Measurements from ENCODE around the gene CTSZ. TPM values are rescaled to one million over a fixed set of nuclear protein-coding genes. Genes with fewer than 3 reads are reported as not detected.

The CTSZ gene
- total and polyA plus RNA-seq, 2 of the 8 experiments (the other 6 are each of a cell fraction or from before 2014, with no cell fraction given), result 32.8 to 34.0 TPM

DNA sequence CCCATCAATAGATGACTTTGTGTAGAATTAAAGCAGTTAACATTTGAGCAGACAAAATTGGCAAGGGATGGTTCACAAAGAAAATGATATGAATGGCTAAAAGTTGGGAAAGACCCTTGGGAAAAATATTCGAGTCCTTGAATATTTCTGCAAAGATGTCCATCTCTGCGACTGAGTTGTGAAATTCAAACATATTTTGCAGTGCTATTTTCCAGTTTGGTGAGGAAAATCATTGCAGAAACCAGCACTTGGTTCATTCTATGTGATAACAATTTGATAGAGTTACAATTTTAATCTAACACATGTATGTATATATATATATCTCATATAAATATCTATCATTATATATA, 41.6 kb upstream of the CTSZ start:
- H3K4me3 ChIP-seq (ENCODE audit: extremely low read depth in 1 of 4, insufficient read depth in 2 of 4, low read depth in 3 of 4, low read length in 4 of 4), result no peak overlapping the region
- H4K8ac ChIP-seq (ENCODE audit: extremely low read depth, insufficient read depth, low read length), result no peak overlapping the region
- no peaks in the 10 kb centered on the region for H3K23me2 ChIP-seq (ENCODE audit: low read depth, low read length)
- H2BK5ac ChIP-seq (ENCODE audit: low read depth, low read length), result no peak overlapping the region
- H2BK15ac ChIP-seq (ENCODE audit: low read length), result no peak overlapping the region
- no peaks in the 10 kb centered on the region for H3K9me3 ChIP-seq (ENCODE audit: insufficient read depth in 2 of 2, low read depth in 1 of 2, low read length in 1 of 2)
- ChIA-PET POLR2A (ENCODE audit: partially characterized antibody) (no interaction called here), CTCF (ENCODE audit: partially characterized antibody) (interaction anchor here (0.6 kb wide), 1 partner anchor 378 kb away, joined by 3 read pairs; no protein-coding TSS in a partner anchor)
- no peak overlapping the region for H3K4me2 ChIP-seq (ENCODE audit: insufficient read depth in 1 of 2, low read depth in 2 of 2, low read length in 2 of 2)
- H3K14ac ChIP-seq (ENCODE audit: insufficient read length), result no peak overlapping the region
- no peak overlapping the region for H3K4ac ChIP-seq (replicated peaks; ENCODE audit: insufficient read length, low read depth, low read length)
- H4K20me1 ChIP-seq (replicated peaks in 1 of 2; ENCODE audit: control insufficient read depth in 1 of 2, insufficient read depth in 2 of 2, low read length in 2 of 2), result no peaks in the 10 kb centered on the region
- no peak overlapping the region for H2BK120ac ChIP-seq (replicated peaks; ENCODE audit: low read depth, low read length)
- no peak overlapping the region for H3K27ac ChIP-seq (ENCODE audit: low read depth, low read length)
- H3K79me2 ChIP-seq (ENCODE audit: control insufficient read depth in 1 of 2, insufficient read depth in 2 of 2, low read length in 2 of 2), result no peaks in the 10 kb centered on the region
- H2BK12ac ChIP-seq (ENCODE audit: low read depth, low read length), result no peak overlapping the region
- no peaks in the 10 kb centered on the region for H3K4me1 ChIP-seq (replicated peaks in 1 of 4; ENCODE audit: control insufficient read depth in 3 of 4, insufficient read depth in 4 of 4, low read length in 3 of 4)
- H4K5ac ChIP-seq (ENCODE audit: insufficient read length, low read depth, low read length), result no peak overlapping the region
- FAIRE-seq, result no peak
- WGBS, 2 experiments (ENCODE audit: extremely low coverage in 1 of 2, insufficient coverage in 1 of 2, insufficient read length in 1 of 2, insufficient replicate concordance in 2 of 2, low coverage in 1 of 2, low lambda C conversion rate in 2 of 2, missing lambda C conversion rate in 1 of 2), result 81% methylated on average over 2 of the region's 2 CpGs; no CpG with 5 or more reads in 1 of the 2 experiments
- H3K56ac ChIP-seq (replicated peaks; ENCODE audit: insufficient read length, low read depth, low read length), result no peak overlapping the region
- no peaks in the 10 kb centered on the region for H3K36me3 ChIP-seq (ENCODE audit: control insufficient read depth in 2 of 4, insufficient read depth in 4 of 4, low read length in 3 of 4)
- no peak overlapping the region for H2AK5ac ChIP-seq (ENCODE audit: low read depth, low read length)
- H3K23ac ChIP-seq (ENCODE audit: insufficient read length), result no peak overlapping the region
- H3K9ac ChIP-seq (replicated peaks in 1 of 4; ENCODE audit: extremely low read depth in 1 of 4, low read depth in 3 of 4, low read length in 3 of 4), result no peak overlapping the region
- no peak overlapping the region for H4K91ac ChIP-seq (replicated peaks; ENCODE audit: insufficient read length, low read length)
- TF ChIP-seq ZNF274 (IDR thresholded peaks at IDR 0.05; ENCODE audit: borderline replicate concordance, extremely low read depth, low read length), result no peak
- no peak for TF ChIP-seq GTF2F1 (IDR thresholded peaks at IDR 0.05; ENCODE audit: borderline replicate concordance, low read depth, low read length)
- no peak for TF ChIP-seq CHD1 (IDR thresholded peaks at IDR 0.05; ENCODE audit: low read depth, low read length)
- TF ChIP-seq CEBPB (IDR thresholded peaks at IDR 0.05; ENCODE audit: low read depth, low read length), result no peak
- TF ChIP-seq GABPA (IDR thresholded peaks at IDR 0.05; ENCODE audit: borderline replicate concordance, insufficient read depth, low read length), result no peak
- no peak for TF ChIP-seq SIRT6 (IDR thresholded peaks at IDR 0.05; ENCODE audit: low read length)
- TF ChIP-seq HDAC6 (IDR thresholded peaks at IDR 0.05; ENCODE audit: low read depth, low read length), result no peak
- no peak for TF ChIP-seq TAF7 (optimal IDR thresholded peaks at IDR 0.05; ENCODE audit: borderline replicate concordance, low read depth, low read length)
- TF ChIP-seq KDM4A (IDR thresholded peaks at IDR 0.05; ENCODE audit: low read depth, low read length, severe bottlenecking), result no peak
- TF ChIP-seq EZH2 (IDR thresholded peaks at IDR 0.05; ENCODE audit: low read depth, low read length, severe bottlenecking), result no peak
- TF ChIP-seq SIX5 (IDR thresholded peaks at IDR 0.05; ENCODE audit: low read depth, low read length), result no peak
- no peak for TF ChIP-seq MAFK (IDR thresholded peaks at IDR 0.05; ENCODE audit: low read depth, low read length)
- no peak for TF ChIP-seq EGR1 (IDR thresholded peaks at IDR 0.05; ENCODE audit: borderline replicate concordance, low read depth, low read length)
- no peak for TF ChIP-seq CHD2 (IDR thresholded peaks at IDR 0.05; ENCODE audit: low read length)
- no peak for TF ChIP-seq TCF12 (IDR thresholded peaks at IDR 0.05; ENCODE audit: low read depth, low read length)
- no peak for TF ChIP-seq HDAC2 (IDR thresholded peaks at IDR 0.05; ENCODE audit: borderline replicate concordance in 1 of 2, low read depth in 2 of 2, low read length in 2 of 2)
- no peak overlapping the region for H2BK20ac ChIP-seq (ENCODE audit: low read length)
- H3K18ac ChIP-seq (ENCODE audit: extremely low read depth, low read length), result no peak overlapping the region
- H3K27me3 ChIP-seq (replicated peaks in 1 of 4; ENCODE audit: control insufficient read depth in 3 of 4, extremely low read depth in 1 of 4, insufficient read depth in 3 of 4, low read length in 3 of 4), result no peaks in the 10 kb centered on the region
- H3K79me1 ChIP-seq (ENCODE audit: low read depth, low read length), result no peaks in the 10 kb centered on the region
- no peak for DNase-seq (ENCODE audit: low read depth in 1 of 2, low spot score in 2 of 2)
- no peak overlapping the region for H2AFZ ChIP-seq (ENCODE audit: low read length)

Data from H1 (cell line).